ENCODE results near the gene RASD2.

Gene RASD2

GRCh38 chr22:35593071-35593890, 52.6 kb downstream of the RASD2 start:
- in situ Hi-C loops (cut with MboI; ENCODE audit: low pct_unique_long_range_greater_than_20kb, low sequenced_read_pairs), result no loop called here
- no peak for DNase-seq

GRCh38 chr22:35593891-35594470, 53.4 kb downstream of the RASD2 start:
- in situ Hi-C loops (cut with MboI; ENCODE audit: low pct_unique_long_range_greater_than_20kb, low sequenced_read_pairs), result no loop called here
- no peak for DNase-seq

GRCh38 chr22:35594686-35595085, 54.1 kb downstream of the RASD2 start:
- no peak for DNase-seq
- in situ Hi-C loops (cut with MboI; ENCODE audit: low pct_unique_long_range_greater_than_20kb, low sequenced_read_pairs), result no loop called here

GRCh38 chr22:35596821-35597220, 56.2 kb downstream of the RASD2 start:
- in situ Hi-C loops (cut with MboI; ENCODE audit: low pct_unique_long_range_greater_than_20kb, low sequenced_read_pairs), result no loop called here
- no peak for DNase-seq

GRCh38 chr22:35597692-35598395, 57.2 kb downstream of the RASD2 start:
- in situ Hi-C loops (cut with MboI; ENCODE audit: low pct_unique_long_range_greater_than_20kb, low sequenced_read_pairs), result no loop called here

GRCh38 chr22:35598396-35598710, 57.7 kb downstream of the RASD2 start:
- in situ Hi-C loops (cut with MboI; ENCODE audit: low pct_unique_long_range_greater_than_20kb, low sequenced_read_pairs), result no loop called here
- no peak for DNase-seq

More at GRCh38 chr22:35597692-35598395, 57.2 kb downstream of the RASD2 start:
- DNase-seq, result no peak

- in situ Hi-C loops (cut with MboI; ENCODE audit: low pct_unique_long_range_greater_than_20kb, low sequenced_read_pairs), result no loop called here
- no peak for DNase-seq
These were observed 58.7 kb downstream of the RASD2 start for GRCh38 chr22:35599364-35599763.

GRCh38 chr22:35600476-35600875, 59.8 kb downstream of the RASD2 start:
- in situ Hi-C loops (cut with MboI; ENCODE audit: low pct_unique_long_range_greater_than_20kb, low sequenced_read_pairs), result no loop called here
- DNase-seq, result peak; percentile 44

GRCh38 chr22:35601013-35601580, 60.5 kb downstream of the RASD2 start:
- in situ Hi-C loops (cut with MboI; ENCODE audit: low pct_unique_long_range_greater_than_20kb, low sequenced_read_pairs), result no loop called here
- DNase-seq, result no peak

- peak; percentile 49 for DNase-seq
- in situ Hi-C loops (cut with MboI; ENCODE audit: low pct_unique_long_range_greater_than_20kb, low sequenced_read_pairs), result no loop called here
These were observed 61.3 kb downstream of the RASD2 start for GRCh38 chr22:35601743-35602615.

All from KBM-7 (cell line).